CD4-positive, CD25-positive, alpha-beta regulatory T cell (primary cell): ENCODE measurements around the gene RUNX1. TPM values are rescaled to one million over a fixed set of nuclear protein-coding genes. Genes with fewer than 3 reads are reported as not detected.

Experiments used
- ATAC-seq, 2 donors: fragments of 150-1000 bp; cut with Tn5 transposase; one replicate each; pipeline ENCODE4 v1.10.0; 2021; ENCODE audit warnings: low read depth in 2 of 2, moderate number of reproducible peaks in 2 of 2, moderate library complexity in 1 of 2
- DNase-seq, 3 donors: peaks; one replicate each; pipeline versions ENCODE4 v3.0.0 to v3.0.0-alpha.2; 2012 to 2022; ENCODE audit warnings: mixed read lengths in 1 of 3
- H3K27ac ChIP-seq: one replicate; pipeline ENCODE4 v1.7.0; 2013; ENCODE audit warnings: mild to moderate bottlenecking, low read length; ENCODE audit not compliant: insufficient read depth, poor library complexity, severe bottlenecking
- H3K27me3 ChIP-seq: one replicate; pipeline ENCODE4 v1.7.0; 2013; ENCODE audit warnings: low read length; ENCODE audit not compliant: control insufficient read depth, insufficient read depth
- H3K36me3 ChIP-seq: one replicate; pipeline ENCODE4 v1.7.0; 2013; ENCODE audit warnings: mild to moderate bottlenecking, low read length, moderate library complexity; ENCODE audit not compliant: control insufficient read depth, insufficient read depth
- H3K4me1 ChIP-seq: 2 replicates; pipeline ENCODE4 v1.7.0; 2013; ENCODE audit warnings: mild to moderate bottlenecking, low read length; ENCODE audit not compliant: insufficient read depth, control insufficient read depth, poor library complexity, severe bottlenecking
- H3K4me3 ChIP-seq: one replicate; pipeline ENCODE4 v1.7.0; 2013; ENCODE audit warnings: low read depth, mild to moderate bottlenecking, low read length, moderate library complexity
- H3K9me3 ChIP-seq, 2 experiments: 1 replicate in 1 of 2; 2 replicates in 1 of 2; pipeline ENCODE4 v1.7.0; 2013; ENCODE audit warnings: low read length in 2 of 2, mild to moderate bottlenecking in 1 of 2, moderate library complexity in 1 of 2; ENCODE audit not compliant: control insufficient read depth in 2 of 2
- H3K27ac Mint-ChIP-seq, 3 donors: one replicate each; pipeline ENCODE4 v1.8.0; 2020 to 2022; ENCODE audit warnings: mild to moderate bottlenecking in 3 of 3, mixed read lengths in 3 of 3, moderate library complexity in 2 of 3
- H3K27me3 Mint-ChIP-seq: one replicate; pipeline ENCODE4 v1.8.0; 2022; ENCODE audit warnings: mild to moderate bottlenecking, mixed read lengths
- H3K36me3 Mint-ChIP-seq: one replicate; pipeline ENCODE4 v1.8.0; 2020; ENCODE audit warnings: mixed read lengths
- H3K4me1 Mint-ChIP-seq, 4 donors: one replicate each; pipeline ENCODE4 v1.8.0; 2020 to 2022; ENCODE audit warnings: mixed read lengths in 4 of 4, mild to moderate bottlenecking in 1 of 4
- H3K4me3 Mint-ChIP-seq, 4 donors: one replicate each; pipeline ENCODE4 v1.8.0; 2020 to 2022; ENCODE audit warnings: mild to moderate bottlenecking in 4 of 4, mixed read lengths in 4 of 4, moderate library complexity in 3 of 4
- H3K9me3 Mint-ChIP-seq, 7 donors: one replicate each; pipeline ENCODE4 v1.8.0; 2020 to 2022; ENCODE audit warnings: mixed read lengths in 7 of 7, mild to moderate bottlenecking in 3 of 7, moderate library complexity in 2 of 7
- polyA plus RNA-seq, 4 donors: library from polyadenylated mRNA; unstranded; fragments of 300-500 nt; fragmentation: Illumina TruSeq; gene quantifications; one replicate each; pipeline ENCODE4 v1.2.3, GENCODE V29; 2021
- total RNA-seq: library from RNA; stranded (reverse); gene quantifications from one replicate; pipeline ENCODE4 v1.2.3, GENCODE V29; 2022

The RUNX1 gene
- total and polyA plus RNA-seq, 5 donors from 2014 or later = 14.2 to 133 (median 21.4) TPM

DNA sequence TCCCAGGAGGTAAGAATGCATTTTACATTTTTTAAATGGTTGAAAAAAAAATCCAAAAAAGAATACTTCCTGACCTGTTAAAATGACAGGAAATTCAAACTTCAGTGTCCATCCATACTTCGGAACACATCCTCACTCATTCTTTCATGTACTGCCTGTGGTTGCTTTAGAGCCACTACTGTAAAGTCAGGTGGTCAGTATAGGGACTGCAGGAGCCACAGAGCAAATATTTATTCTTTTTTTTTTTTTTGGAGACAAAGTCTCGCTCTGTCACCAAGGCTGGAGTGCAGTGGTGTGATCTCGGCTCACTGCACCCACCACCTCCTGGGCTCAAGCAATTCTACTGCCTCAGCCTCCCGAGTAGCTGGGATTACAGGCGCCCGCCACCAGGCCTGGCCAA, 255.6 kb downstream of the RUNX1 start:
- H3K27ac Mint-ChIP-seq = no peak overlapping the region
- Histone ChIP-seq H3K27me3 (no peaks in the 10 kb centered on the region), H3K9me3 (no peaks in the 10 kb centered on the region), H3K4me1 (no peaks in the 10 kb centered on the region), H3K36me3 (peaks cover 76% of the 10 kb centered on the region), H3K27ac (no peak overlapping the region), H3K4me3 (no peak overlapping the region)
- ATAC-seq (no peak), DNase-seq (no peak)
- no peak overlapping the region for H3K4me3 Mint-ChIP-seq
- H3K36me3 Mint-ChIP-seq = peaks cover 60% of the 10 kb centered on the region
- H3K27me3 Mint-ChIP-seq = no peaks in the 10 kb centered on the region
- peaks cover 0 to 6% (median 0%) of the 10 kb centered on the region in 4 donors for H3K4me1 Mint-ChIP-seq
- peaks cover 0 to 3% (median 0%) of the 10 kb centered on the region in 7 donors for H3K9me3 Mint-ChIP-seq

GRCh38 chr21:34792504-34793089, 256.5 kb downstream of the RUNX1 start:
- Mint-ChIP-seq H3K27me3 (no peaks in the 10 kb centered on the region), H3K27ac (no peak overlapping the region), H3K36me3 (peaks cover 52% of the 10 kb centered on the region), H3K4me1 (peaks cover 0 to 6% (median 0%) of the 10 kb centered on the region in 4 donors), H3K4me3 (no peak overlapping the region), H3K9me3 (peaks cover 0 to 3% (median 0%) of the 10 kb centered on the region in 7 donors)
- Histone ChIP-seq H3K27me3 (no peaks in the 10 kb centered on the region), H3K4me1 (no peaks in the 10 kb centered on the region), H3K4me3 (no peak overlapping the region), H3K9me3 (no peaks in the 10 kb centered on the region), H3K27ac (no peak overlapping the region), H3K36me3 (peaks cover 67% of the 10 kb centered on the region)
- ATAC-seq (no peak), DNase-seq (no peak)

DNA sequence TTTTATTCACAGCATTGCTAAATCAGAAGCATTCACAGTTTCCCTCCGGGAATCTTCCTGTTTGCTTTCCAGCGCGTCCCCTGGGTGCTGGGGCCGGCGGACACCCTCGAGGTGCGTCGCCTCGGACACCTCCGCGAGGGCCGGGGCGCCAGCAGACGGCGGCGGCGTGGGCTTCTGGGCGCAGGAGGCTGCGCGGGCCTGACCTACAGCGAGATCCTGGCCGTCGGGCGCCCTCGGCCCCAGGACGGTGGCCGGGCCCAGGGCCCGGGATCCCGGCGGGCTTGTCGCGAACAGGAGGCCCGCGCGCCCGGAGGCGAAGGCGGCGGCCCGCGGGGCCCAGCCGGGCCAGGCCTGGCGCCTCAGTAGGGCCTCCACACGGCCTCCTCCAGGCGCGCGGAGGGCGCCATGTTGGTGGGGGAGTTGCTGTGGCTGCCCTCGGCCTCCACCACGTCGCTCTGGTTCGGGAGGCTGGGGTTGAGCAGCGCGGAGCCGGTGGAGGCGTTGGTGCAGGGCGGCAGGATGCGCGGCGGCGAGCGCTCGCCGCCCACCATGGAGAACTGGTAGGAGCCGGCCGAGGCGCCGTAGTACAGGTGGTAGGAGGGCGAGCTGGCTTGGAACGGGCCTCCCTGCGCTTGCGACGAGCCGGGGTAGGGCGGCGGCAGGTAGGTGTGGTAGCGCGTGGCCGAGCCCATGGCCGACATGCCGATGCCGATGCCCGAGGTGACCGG, 257.2 kb downstream of the RUNX1 start:
- Histone ChIP-seq H3K4me3 (no peak overlapping the region), H3K9me3 (no peaks in the 10 kb centered on the region), H3K27me3 (no peaks in the 10 kb centered on the region), H3K4me1 (no peaks in the 10 kb centered on the region), H3K36me3 (peaks cover 60% of the 10 kb centered on the region), H3K27ac (no peak overlapping the region)
- no peak for DNase-seq
- ATAC-seq = no peak
- H3K36me3 Mint-ChIP-seq = peaks cover 45% of the 10 kb centered on the region
- no peak overlapping the region for H3K4me3 Mint-ChIP-seq
- peaks cover 0 to 6% (median 0%) of the 10 kb centered on the region in 4 donors for H3K4me1 Mint-ChIP-seq
- H3K9me3 Mint-ChIP-seq = peaks cover 0 to 3% (median 0%) of the 10 kb centered on the region in 7 donors
- H3K27me3 Mint-ChIP-seq = no peaks in the 10 kb centered on the region
- H3K27ac Mint-ChIP-seq = no peak overlapping the region

DNA sequence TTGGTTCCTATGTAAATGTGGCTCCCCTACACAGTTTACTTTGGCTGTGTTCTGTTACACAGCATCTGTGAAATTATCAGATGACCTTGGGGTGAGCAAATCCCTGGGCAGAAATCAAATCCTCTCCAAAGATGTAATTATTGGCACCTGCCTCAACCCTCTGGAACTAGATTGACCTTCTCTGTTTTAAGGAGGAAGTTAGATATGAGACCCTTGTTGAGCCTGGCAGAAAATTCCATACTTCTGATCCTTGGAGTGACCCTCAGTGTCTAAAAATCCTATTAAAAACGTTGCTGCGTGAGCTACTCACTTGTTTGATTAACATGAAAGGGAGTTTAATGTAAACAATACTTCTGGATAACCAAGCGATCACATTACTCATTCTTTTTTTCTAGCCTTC, 258.3 kb downstream of the RUNX1 start:
- peak overlapping the region in 1 of 3 donors; percentile 38 for H3K27ac Mint-ChIP-seq
- H3K36me3 ChIP-seq = peaks cover 49% of the 10 kb centered on the region
- no peak for DNase-seq

DNA sequence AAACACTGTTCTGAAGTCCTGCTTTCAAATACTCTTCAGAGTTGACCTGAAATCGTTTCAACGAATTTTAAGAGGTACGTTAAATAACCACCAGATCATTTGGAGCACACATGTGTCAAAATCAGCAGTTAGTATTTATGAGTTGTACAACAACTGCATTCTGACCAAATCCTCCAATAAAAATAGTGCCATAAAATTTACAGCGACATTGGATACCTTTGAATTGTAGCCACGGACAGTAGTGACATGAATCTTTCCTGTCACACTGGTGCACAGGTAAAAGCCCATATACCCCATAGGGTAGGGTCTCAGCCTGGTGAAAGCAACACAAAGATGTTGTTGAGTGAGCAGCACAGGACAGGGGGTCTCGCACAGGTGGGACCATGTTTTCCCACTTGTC, 258.8 kb downstream of the RUNX1 start:
- no peaks in the 10 kb centered on the region for H3K4me1 ChIP-seq
- no peak overlapping the region for H3K4me3 ChIP-seq
- H3K27ac Mint-ChIP-seq = peak overlapping the region in 1 of 3 donors; percentile 38
- peaks cover 0 to 3% (median 0%) of the 10 kb centered on the region in 7 donors for H3K9me3 Mint-ChIP-seq
- no peaks in the 10 kb centered on the region for H3K27me3 ChIP-seq
- H3K27me3 Mint-ChIP-seq = no peaks in the 10 kb centered on the region
- DNase-seq = no peak
- peaks cover 0 to 6% (median 3%) of the 10 kb centered on the region in 4 donors for H3K4me1 Mint-ChIP-seq
- ATAC-seq = no peak
- peaks cover 32% of the 10 kb centered on the region for H3K36me3 Mint-ChIP-seq
- H3K27ac ChIP-seq = no peak overlapping the region
- H3K36me3 ChIP-seq = peaks cover 44% of the 10 kb centered on the region
- H3K9me3 ChIP-seq = no peaks in the 10 kb centered on the region
- H3K4me3 Mint-ChIP-seq = no peak overlapping the region

More for the DNA sequence above, 258.3 kb downstream of the RUNX1 start:
- H3K4me1 ChIP-seq = no peaks in the 10 kb centered on the region
- peaks cover 0 to 6% (median 2%) of the 10 kb centered on the region in 4 donors for H3K4me1 Mint-ChIP-seq
- H3K27ac ChIP-seq = no peak overlapping the region
- no peaks in the 10 kb centered on the region for H3K27me3 Mint-ChIP-seq
- no peak overlapping the region for H3K4me3 ChIP-seq
- no peaks in the 10 kb centered on the region for H3K9me3 ChIP-seq
- H3K4me3 Mint-ChIP-seq = no peak overlapping the region
- peaks cover 34% of the 10 kb centered on the region for H3K36me3 Mint-ChIP-seq
- no peaks in the 10 kb centered on the region for H3K27me3 ChIP-seq
- H3K9me3 Mint-ChIP-seq = peaks cover 0 to 3% (median 0%) of the 10 kb centered on the region in 7 donors
- ATAC-seq = no peak

DNA sequence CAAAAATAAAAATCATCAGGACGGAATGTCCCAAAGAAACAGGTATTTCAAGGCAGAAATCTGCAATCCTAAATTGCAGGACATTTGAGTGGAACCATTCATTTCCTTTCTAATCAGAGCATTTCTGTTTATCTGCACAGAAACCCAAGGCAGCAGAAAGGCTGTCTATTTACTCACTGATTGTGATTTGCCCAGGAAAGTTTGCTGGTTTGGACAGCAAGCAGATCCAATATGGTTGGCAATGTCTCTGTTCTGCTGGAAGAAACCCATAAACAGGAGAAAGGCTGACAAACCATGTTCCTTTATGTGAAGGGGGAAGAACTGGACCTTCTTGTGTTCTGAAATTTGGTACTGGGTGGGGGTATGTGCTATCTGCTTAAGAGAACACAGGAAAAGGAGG, 260.2 kb downstream of the RUNX1 start:
- DNase-seq (no peak), ATAC-seq (no peak)
- Histone ChIP-seq H3K9me3 (no peaks in the 10 kb centered on the region), H3K27ac (no peak overlapping the region), H3K27me3 (no peaks in the 10 kb centered on the region), H3K4me3 (no peak overlapping the region), H3K36me3 (peaks cover 33% of the 10 kb centered on the region), H3K4me1 (no peaks in the 10 kb centered on the region)
- Mint-ChIP-seq H3K27me3 (no peaks in the 10 kb centered on the region), H3K36me3 (peaks cover 20% of the 10 kb centered on the region), H3K4me3 (no peak overlapping the region), H3K4me1 (peaks cover 0 to 5% (median 3%) of the 10 kb centered on the region in 4 donors), H3K27ac (peak overlapping the region in 2 of 3 donors; percentile 44 to 65), H3K9me3 (peaks cover 0 to 3% (median 0%) of the 10 kb centered on the region in 7 donors)

- Histone ChIP-seq H3K4me3 (no peak overlapping the region), H3K27me3 (no peaks in the 10 kb centered on the region), H3K9me3 (no peaks in the 10 kb centered on the region), H3K36me3 (no peaks in the 10 kb centered on the region), H3K27ac (no peak overlapping the region), H3K4me1 (no peaks in the 10 kb centered on the region)
- H3K4me1 Mint-ChIP-seq = peaks cover 0 to 5% (median 2%) of the 10 kb centered on the region in 4 donors
- H3K4me3 Mint-ChIP-seq = no peak overlapping the region
- peaks cover 4% of the 10 kb centered on the region for H3K27me3 Mint-ChIP-seq
- peaks cover 6% of the 10 kb centered on the region for H3K36me3 Mint-ChIP-seq
- DNase-seq = no peak
- no peak for ATAC-seq
- H3K27ac Mint-ChIP-seq = no peak overlapping the region
- H3K9me3 Mint-ChIP-seq = peaks cover 0 to 7% (median 3%) of the 10 kb centered on the region in 7 donors
Measured at GRCh38 chr21:34783815-34784214, 265.3 kb downstream of the RUNX1 start.
